Measurements from ENCODE around the gene KAT8. TPM values are rescaled to one million over a fixed set of nuclear protein-coding genes. Genes with fewer than 3 reads are reported as not detected.

KAT8 gene
- total and polyA plus RNA-seq, 4 donors = 24.3 to 65.7 (median 56.4) TPM

Other genes starting within 250 kb of the KAT8 start
- 10 to 100 TPM; 30.2 to 33.9 TPM for gene BCL7C, start 223.6 kb upstream of the KAT8 start, total RNA-seq
- gene BCL7C, start 223.6 kb upstream of the KAT8 start, polyA plus RNA-seq = 10 to 100 TPM; 54.8 to 60.7 TPM
- 1 to 10 TPM; 6.2 to 7.2 TPM for gene CTF1, start 221.1 kb upstream of the KAT8 start, total RNA-seq
- 1 to 10 TPM; 6.4 to 7.9 TPM for gene CTF1, start 221.1 kb upstream of the KAT8 start, polyA plus RNA-seq
- 10 to 100 TPM; 14.7 to 22.7 TPM for gene FBXL19, start 194.1 kb upstream of the KAT8 start, total RNA-seq
- gene FBXL19, start 194.1 kb upstream of the KAT8 start, polyA plus RNA-seq = 10 to 100 TPM in 1 of 2 donors, 1 to 10 TPM in 1; 4.3 to 11.6 TPM
- 10 to 100 TPM; 11.8 to 21.7 TPM for gene ORAI3, start 168.6 kb upstream of the KAT8 start, total RNA-seq
- gene ORAI3, start 168.6 kb upstream of the KAT8 start, polyA plus RNA-seq = 10 to 100 TPM in 1 of 2 donors, 1 to 10 TPM in 1; 9.1 to 20.8 TPM
- gene SETD1A, start 159.9 kb upstream of the KAT8 start, total RNA-seq = 10 to 100 TPM; 16.4 to 19.7 TPM
- 1 to 10 TPM; 4.4 to 9.7 TPM for gene SETD1A, start 159.9 kb upstream of the KAT8 start, polyA plus RNA-seq
- gene HSD3B7, start 132.5 kb upstream of the KAT8 start, total RNA-seq = 10 to 100 TPM; 13.6 to 31.3 TPM
- gene HSD3B7, start 132.5 kb upstream of the KAT8 start, polyA plus RNA-seq = 10 to 100 TPM in 1 of 2 donors, 1 to 10 TPM in 1; 8.6 to 10.4 TPM
- under 1 TPM; 0.84 to 0.93 TPM for gene STX1B, start 107.0 kb upstream of the KAT8 start, total RNA-seq
- gene STX1B, start 107.0 kb upstream of the KAT8 start, polyA plus RNA-seq = 1 to 10 TPM in 1 of 2 donors, under 1 TPM in 1; 0.13 to 2.2 TPM
- gene STX4, start 84.1 kb upstream of the KAT8 start, total RNA-seq = 10 to 100 TPM; 73.5 to 88.6 TPM
- 100 to 1,000 TPM in 1 of 2 donors, 10 to 100 TPM in 1; 52.8 to 121 TPM for gene STX4, start 84.1 kb upstream of the KAT8 start, polyA plus RNA-seq
- 10 to 100 TPM in 1 of 2 donors, 1 to 10 TPM in 1; 7.4 to 10.3 TPM for gene ZNF668, start 43.4 kb upstream of the KAT8 start, total RNA-seq
- gene ZNF668, start 43.4 kb upstream of the KAT8 start, polyA plus RNA-seq = 1 to 10 TPM; 6.0 to 6.6 TPM
- 10 to 100 TPM; 12.6 to 15.0 TPM for gene ZNF646, start 43.2 kb upstream of the KAT8 start, total RNA-seq
- 1 to 10 TPM; 1.6 to 4.7 TPM for gene ZNF646, start 43.2 kb upstream of the KAT8 start, polyA plus RNA-seq
- 1 to 10 TPM; 2.4 to 6.0 TPM for gene PRSS53, start 28.7 kb upstream of the KAT8 start, total RNA-seq
- gene PRSS53, start 28.7 kb upstream of the KAT8 start, polyA plus RNA-seq = 10 to 100 TPM in 1 of 2 donors, 1 to 10 TPM in 1; 3.6 to 12.9 TPM
- 100 to 1,000 TPM in 1 of 2 donors, 10 to 100 TPM in 1; 75.7 to 109 TPM for gene VKORC1, start 22.9 kb upstream of the KAT8 start, total RNA-seq
- gene VKORC1, start 22.9 kb upstream of the KAT8 start, polyA plus RNA-seq = 100 to 1,000 TPM; 143 to 206 TPM
- gene BCKDK, start 9.3 kb upstream of the KAT8 start, total RNA-seq = 10 to 100 TPM; 28.6 to 37.2 TPM
- 10 to 100 TPM; 16.7 to 32.0 TPM for gene BCKDK, start 9.3 kb upstream of the KAT8 start, polyA plus RNA-seq
- not detected for gene PRSS8, start 18.1 kb downstream of the KAT8 start, total RNA-seq
- 10 to 100 TPM in 1 of 2 donors, under 1 TPM in 1; 0.77 to 11.9 TPM for gene PRSS8, start 18.1 kb downstream of the KAT8 start, polyA plus RNA-seq
- 1 to 10 TPM; 3.5 to 8.8 TPM for gene PRSS36, start 32.4 kb downstream of the KAT8 start, total RNA-seq
- gene PRSS36, start 32.4 kb downstream of the KAT8 start, polyA plus RNA-seq = 1 to 10 TPM; 4.2 to 5.1 TPM
- gene FUS, start 62.5 kb downstream of the KAT8 start, total RNA-seq = 100 to 1,000 TPM; 243 to 254 TPM
- 100 to 1,000 TPM in 1 of 2 donors, 10 to 100 TPM in 1; 95.7 to 329 TPM for gene FUS, start 62.5 kb downstream of the KAT8 start, polyA plus RNA-seq
- 10 to 100 TPM; 13.3 to 23.9 TPM for gene PYCARD, start 85.1 kb downstream of the KAT8 start, total RNA-seq
- gene PYCARD, start 85.1 kb downstream of the KAT8 start, polyA plus RNA-seq = 10 to 100 TPM; 14.7 to 52.7 TPM
- gene TRIM72, start 96.5 kb downstream of the KAT8 start, total RNA-seq = under 1 TPM in 1 of 2 donors, not detected in 1; 0.24 TPM
- under 1 TPM in 1 of 2 donors, not detected in 1; 0.05 TPM for gene TRIM72, start 96.5 kb downstream of the KAT8 start, polyA plus RNA-seq
- gene PYDC1, start 99.5 kb downstream of the KAT8 start, total RNA-seq = not detected
- not detected for gene PYDC1, start 99.5 kb downstream of the KAT8 start, polyA plus RNA-seq
- gene ITGAM, start 142.3 kb downstream of the KAT8 start, total RNA-seq = 10 to 100 TPM; 15.7 to 40.1 TPM
- 1 to 10 TPM in 1 of 2 donors, under 1 TPM in 1; 0.74 to 6.9 TPM for gene ITGAM, start 142.3 kb downstream of the KAT8 start, polyA plus RNA-seq
- gene ITGAX, start 237.5 kb downstream of the KAT8 start, total RNA-seq = 10 to 100 TPM; 25.0 to 27.0 TPM
- gene ITGAX, start 237.5 kb downstream of the KAT8 start, polyA plus RNA-seq = 1 to 10 TPM in 1 of 2 donors, under 1 TPM in 1; 0.79 to 5.1 TPM

Data from aorta (tissue), 4 donors.